ENCODE results near the gene GDPD3.
"Not testable (repeated sequence)": the region's sequence is repeated elsewhere in the genome, so short reads cannot be mapped to it uniquely, and the experiment has no call there.

GDPD3 gene

GRCh38 chr16:30136971-30137605, 23.8 kb upstream of the GDPD3 start:
- Histone ChIP-seq H3K27me3 (no peaks in the 10 kb centered on the region), H3K4me1 (ENCODE audit: control insufficient read depth in 1 of 2, insufficient read depth in 1 of 2, low read depth in 1 of 2, low read length in 1 of 2) (peaks cover 55 to 69% of the 10 kb centered on the region in 2 experiments), H3K9me3 (no peaks in the 10 kb centered on the region), H3K27ac (peak overlapping the region; percentile 87), H3K36me3 (no peaks in the 10 kb centered on the region), H3K4me3 (ENCODE audit: low read depth in 1 of 2, low read length in 1 of 2) (peak overlapping the region; percentile 20 to 52)
- no peak for TF ChIP-seq CTCF (IDR thresholded peaks at IDR 0.05)

- Histone ChIP-seq H3K9me3 (no peaks in the 10 kb centered on the region), H3K4me1 (ENCODE audit: control insufficient read depth in 1 of 2, insufficient read depth in 1 of 2, low read depth in 1 of 2, low read length in 1 of 2) (peaks cover 12 to 25% of the 10 kb centered on the region in 2 experiments), H3K4me3 (ENCODE audit: low read depth in 1 of 2, low read length in 1 of 2) (no peak overlapping the region), H3K27ac (peak overlapping the region; percentile 44), H3K27me3 (no peaks in the 10 kb centered on the region), H3K36me3 (no peaks in the 10 kb centered on the region)
- TF ChIP-seq CTCF (IDR thresholded peaks at IDR 0.05), result no peak
These were observed 19.3 kb upstream of the GDPD3 start for GRCh38 chr16:30132591-30132990.

GRCh38 chr16:30131869-30132475, 18.6 kb upstream of the GDPD3 start:
- Histone ChIP-seq H3K27ac (peak overlapping the region; percentile 44), H3K9me3 (no peaks in the 10 kb centered on the region), H3K4me3 (ENCODE audit: low read depth in 1 of 2, low read length in 1 of 2) (no peak overlapping the region), H3K27me3 (no peaks in the 10 kb centered on the region), H3K4me1 (ENCODE audit: control insufficient read depth in 1 of 2, insufficient read depth in 1 of 2, low read depth in 1 of 2, low read length in 1 of 2) (peaks cover 6 to 19% of the 10 kb centered on the region in 2 experiments), H3K36me3 (no peaks in the 10 kb centered on the region)
- no peak for TF ChIP-seq CTCF (IDR thresholded peaks at IDR 0.05)

GRCh38 chr16:30127993-30128392, 14.7 kb upstream of the GDPD3 start:
- TF ChIP-seq CTCF (IDR thresholded peaks at IDR 0.05), result no peak
- H3K4me3 ChIP-seq (ENCODE audit: low read depth in 1 of 2, low read length in 1 of 2), result no peak overlapping the region
- no peak overlapping the region for H3K27ac ChIP-seq
- H3K36me3 ChIP-seq, result no peaks in the 10 kb centered on the region
- peaks cover 4 to 16% of the 10 kb centered on the region in 2 experiments for H3K4me1 ChIP-seq (ENCODE audit: control insufficient read depth in 1 of 2, insufficient read depth in 1 of 2, low read depth in 1 of 2, low read length in 1 of 2)
- H3K27me3 ChIP-seq, result no peaks in the 10 kb centered on the region
- no peaks in the 10 kb centered on the region for H3K9me3 ChIP-seq

- not testable (repeated sequence) for H3K27ac ChIP-seq; H3K36me3 ChIP-seq; H3K4me3 ChIP-seq (ENCODE audit: low read depth in 1 of 2, low read length in 1 of 2); H3K9me3 ChIP-seq; H3K27me3 ChIP-seq
- H3K4me1 ChIP-seq (ENCODE audit: control insufficient read depth in 1 of 2, insufficient read depth in 1 of 2, low read depth in 1 of 2, low read length in 1 of 2), result peaks cover 23 to 25% of the 10 kb centered on the region in 2 experiments
These were observed 12.4 kb upstream of the GDPD3 start for GRCh38 chr16:30125690-30126089.

GRCh38 chr16:30124985-30125379, 11.6 kb upstream of the GDPD3 start:
- no peak overlapping the region for H3K27ac ChIP-seq
- TF ChIP-seq CTCF (IDR thresholded peaks at IDR 0.05), result no peak
- no peaks in the 10 kb centered on the region for H3K9me3 ChIP-seq
- peaks cover 13% of the 10 kb centered on the region for H3K36me3 ChIP-seq
- peaks cover 30 to 32% of the 10 kb centered on the region in 2 experiments for H3K4me1 ChIP-seq (ENCODE audit: control insufficient read depth in 1 of 2, insufficient read depth in 1 of 2, low read depth in 1 of 2, low read length in 1 of 2)
- H3K27me3 ChIP-seq, result no peaks in the 10 kb centered on the region
- no peak overlapping the region for H3K4me3 ChIP-seq (ENCODE audit: low read depth in 1 of 2, low read length in 1 of 2)

Measured in neutrophil (primary cell).